Measurements from ENCODE around the gene COL6A1. TPM values are rescaled to one million over a fixed set of nuclear protein-coding genes. Genes with fewer than 3 reads are reported as not detected.
A peak's percentile ranks its signal among the peaks of the same experiment; 100 is the strongest.

COL6A1 gene
- total RNA-seq, 4 donors from 2014 or later = 96.1 to 213 (median 162) TPM

- Histone ChIP-seq H3K27me3 (no peaks in the 10 kb centered on the region), H3K4me3 (replicated peaks in 1 of 3) (no peak overlapping the region), H3K36me3 (peaks cover 9 to 25% of the 10 kb centered on the region in 2 donors), H3K27ac (no peak overlapping the region), H3K9me3 (no peaks in the 10 kb centered on the region), H3K4me1 (peaks cover 7 to 14% of the 10 kb centered on the region in 2 donors)
- intact Hi-C loops (cut with DNase I) = loop anchor here (10.0 kb wide), 1 partner anchor 198 kb away; the partner anchor contains the start of gene SPATC1L
- 95 to 97% methylated on average over 21 to 27 of the region's 29 CpGs for WGBS, 2 donors
- DNase-seq = no peak
- TF ChIP-seq CTCF (IDR thresholded peaks at IDR 0.05) (no peak), POLR2A (IDR thresholded peaks at IDR 0.05) (no peak)
Measured at GRCh38 chr21:45987121-45987711, 5.6 kb downstream of the COL6A1 start.

GRCh38 chr21:45988366-45989347 is 7.1 kb downstream of the COL6A1 start:
- no peaks in the 10 kb centered on the region for H3K9me3 ChIP-seq
- intact Hi-C loops (cut with DNase I) = loop anchor here (10.0 kb wide), 1 partner anchor 196 kb away; the partner anchor contains the start of gene SPATC1L
- H3K4me1 ChIP-seq = peaks cover 0 to 4% of the 10 kb centered on the region in 2 donors
- 86 to 87% methylated on average over 27 of the region's 36 CpGs for WGBS, 2 donors
- no peak overlapping the region for H3K27ac ChIP-seq
- no peaks in the 10 kb centered on the region for H3K27me3 ChIP-seq
- H3K4me3 ChIP-seq (replicated peaks in 1 of 3) = no peak overlapping the region
- DNase-seq = no peak
- no peak for TF ChIP-seq POLR2A (IDR thresholded peaks at IDR 0.05)
- no peak for TF ChIP-seq CTCF (IDR thresholded peaks at IDR 0.05)
- H3K36me3 ChIP-seq = peaks cover 9 to 25% of the 10 kb centered on the region in 2 donors

- Histone ChIP-seq H3K4me3 (replicated peaks in 1 of 3) (no peak overlapping the region), H3K9me3 (no peaks in the 10 kb centered on the region), H3K36me3 (peaks cover 9 to 25% of the 10 kb centered on the region in 2 donors), H3K27me3 (no peaks in the 10 kb centered on the region), H3K27ac (no peak overlapping the region), H3K4me1 (no peaks in the 10 kb centered on the region)
- DNase-seq = peak; percentile 1
- TF ChIP-seq POLR2A (IDR thresholded peaks at IDR 0.05) = no peak
- TF ChIP-seq CTCF (IDR thresholded peaks at IDR 0.05) = no peak
- intact Hi-C loops (cut with DNase I) = loop anchor here (10.0 kb wide), 1 partner anchor 195 kb away; the partner anchor contains the start of gene SPATC1L
- 95 to 96% methylated on average over 24 to 25 of the region's 32 CpGs for WGBS, 2 donors
Measured at GRCh38 chr21:45989355-45990048, 7.9 kb downstream of the COL6A1 start.

GRCh38 chr21:45990049-45990711 is 8.6 kb downstream of the COL6A1 start:
- Histone ChIP-seq H3K4me3 (replicated peaks in 1 of 3) (no peak overlapping the region), H3K9me3 (no peaks in the 10 kb centered on the region), H3K36me3 (peaks cover 9 to 25% of the 10 kb centered on the region in 2 donors), H3K4me1 (no peaks in the 10 kb centered on the region), H3K27me3 (no peaks in the 10 kb centered on the region), H3K27ac (no peak overlapping the region)
- DNase-seq = peak; percentile 0 to 1
- 88 to 90% methylated on average over 28 to 29 of the region's 30 CpGs for WGBS, 2 donors
- intact Hi-C loops (cut with DNase I) = no loop called here
- no peak for TF ChIP-seq POLR2A (IDR thresholded peaks at IDR 0.05)
- TF ChIP-seq CTCF (IDR thresholded peaks at IDR 0.05) = no peak
